Measurements from ENCODE around the gene RPH3AL.

RPH3AL gene

DNA sequence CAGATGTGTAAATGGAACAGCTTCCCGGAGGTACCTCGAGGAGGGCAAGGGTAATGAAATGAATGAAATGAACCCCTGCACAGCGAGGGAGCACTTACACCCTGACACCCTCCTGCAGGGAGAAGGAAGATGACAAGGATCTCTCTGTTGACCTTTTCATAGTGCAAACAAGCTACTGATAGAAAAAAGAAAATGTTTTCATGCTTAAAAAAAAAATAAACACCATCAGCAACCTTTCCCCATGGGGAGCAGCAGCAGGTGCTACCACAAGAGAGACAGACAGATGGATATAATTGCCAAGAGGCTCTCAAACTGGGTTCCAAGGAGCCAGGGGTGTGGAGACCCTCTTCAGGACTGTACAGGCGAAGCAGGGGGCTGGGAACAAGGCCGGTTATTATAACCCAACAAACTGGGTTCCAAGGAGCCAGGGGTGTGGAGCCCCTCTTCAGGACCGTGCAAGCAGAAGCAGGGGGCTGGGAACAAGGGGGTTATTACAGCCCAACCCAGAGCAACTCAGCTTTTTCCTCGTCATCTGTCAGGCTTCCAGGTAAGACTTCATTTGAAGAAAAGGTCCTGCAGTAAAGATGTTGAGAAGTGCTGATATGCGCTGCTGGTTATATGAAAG lies 718 bp upstream of the RPH3AL start:
- DNase-seq (ENCODE audit: low read depth in 2 of 2), result no peak

DNA sequence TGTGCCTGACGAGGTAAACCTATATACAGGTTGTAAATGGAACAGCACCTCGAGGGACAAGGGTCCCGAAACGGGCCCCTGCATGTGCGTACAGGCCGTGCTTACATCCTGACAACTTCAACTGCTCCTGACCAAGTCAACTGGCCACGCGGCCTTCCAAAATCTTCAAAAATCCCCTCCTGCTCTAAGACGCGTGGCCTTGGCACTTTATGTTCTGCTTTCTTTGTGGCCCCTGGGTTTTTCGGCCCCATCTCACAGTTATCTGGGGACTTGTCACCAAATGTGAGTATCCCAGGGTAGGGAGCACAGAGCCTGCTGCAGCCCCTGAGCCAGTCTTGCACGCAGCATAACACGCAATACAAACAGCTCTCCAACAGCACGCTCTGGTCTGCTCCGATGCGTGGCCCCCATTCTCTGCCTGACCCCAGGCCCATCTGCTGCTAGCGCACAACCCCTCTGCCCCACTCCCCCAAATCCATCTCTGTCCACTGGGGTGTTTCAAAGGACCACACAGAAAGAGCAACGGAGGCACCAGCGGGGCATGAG lies 659 bp downstream of the RPH3AL start:
- DNase-seq (ENCODE audit: low read depth in 2 of 2), result no peak

DNA sequence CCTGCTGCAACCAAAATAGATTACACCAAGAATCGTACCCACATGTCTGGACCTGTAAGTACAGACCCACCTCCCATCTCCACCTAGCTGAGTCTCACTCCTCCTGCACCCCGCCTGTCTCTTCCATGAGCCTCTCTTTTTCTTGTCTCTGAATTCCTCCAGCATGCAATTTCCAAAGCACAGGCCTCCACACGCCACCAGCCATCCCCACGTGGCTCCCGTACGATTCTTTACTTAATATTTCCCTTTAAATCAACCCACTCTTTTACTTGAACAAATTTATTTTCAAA lies 1.2 kb downstream of the RPH3AL start:
- DNase-seq (ENCODE audit: low read depth in 2 of 2), result no peak

DNA sequence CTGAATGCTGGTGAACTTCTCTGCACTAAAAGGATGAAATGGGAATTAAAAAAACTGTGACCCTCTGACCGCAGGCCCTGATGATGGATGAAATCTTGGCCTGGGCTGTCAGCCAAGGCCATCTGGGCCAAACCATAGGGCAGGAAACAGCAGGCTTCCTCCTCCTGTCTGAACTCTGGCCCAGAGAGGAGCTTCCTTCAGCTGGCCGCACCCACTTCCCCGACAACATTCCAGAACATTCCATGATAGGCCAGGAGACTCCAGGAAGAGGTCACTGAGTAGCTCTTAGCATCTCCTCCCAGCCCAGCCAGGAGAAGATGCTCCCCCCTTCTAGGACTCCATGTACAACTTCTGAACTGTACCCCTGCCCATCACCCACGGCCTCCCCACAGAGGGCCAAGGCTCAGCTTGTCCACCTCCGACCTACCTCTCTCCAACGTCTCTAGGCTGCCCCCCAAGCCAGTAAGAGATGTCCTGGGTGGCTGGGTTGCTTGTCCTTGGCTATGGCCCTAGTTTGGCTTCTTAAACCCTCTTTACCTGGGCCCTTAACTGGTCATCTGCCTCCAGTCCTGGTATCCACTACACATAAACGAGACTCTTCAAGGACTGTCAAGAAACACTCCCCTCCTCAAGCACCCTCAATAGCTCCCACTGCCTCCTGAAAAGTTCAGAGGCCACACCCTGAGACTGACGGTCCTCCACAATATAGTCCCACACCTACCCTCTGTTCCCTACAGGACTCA lies 1.7 kb downstream of the RPH3AL start:
- no peak for DNase-seq (ENCODE audit: low read depth in 2 of 2)

DNA sequence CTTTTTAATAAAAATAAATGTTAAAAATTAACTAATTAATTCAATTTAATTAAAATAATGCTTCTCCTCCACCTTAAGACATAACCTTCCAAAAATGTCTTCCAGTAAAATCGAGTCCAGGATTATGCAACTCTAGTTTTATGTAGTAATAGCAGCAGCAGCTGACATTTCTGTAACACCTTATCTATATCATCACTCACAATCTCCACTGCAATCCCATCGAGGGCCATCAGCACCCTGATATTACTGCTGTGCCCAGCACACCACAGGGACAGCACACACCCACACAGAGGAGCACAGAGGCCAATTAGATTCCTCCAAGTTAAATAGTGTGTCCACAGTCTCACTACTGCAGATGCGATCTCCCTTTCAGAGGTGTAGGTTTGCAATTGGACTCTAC lies 2.9 kb downstream of the RPH3AL start:
- no peak for DNase-seq (ENCODE audit: low read depth in 2 of 2)

DNA sequence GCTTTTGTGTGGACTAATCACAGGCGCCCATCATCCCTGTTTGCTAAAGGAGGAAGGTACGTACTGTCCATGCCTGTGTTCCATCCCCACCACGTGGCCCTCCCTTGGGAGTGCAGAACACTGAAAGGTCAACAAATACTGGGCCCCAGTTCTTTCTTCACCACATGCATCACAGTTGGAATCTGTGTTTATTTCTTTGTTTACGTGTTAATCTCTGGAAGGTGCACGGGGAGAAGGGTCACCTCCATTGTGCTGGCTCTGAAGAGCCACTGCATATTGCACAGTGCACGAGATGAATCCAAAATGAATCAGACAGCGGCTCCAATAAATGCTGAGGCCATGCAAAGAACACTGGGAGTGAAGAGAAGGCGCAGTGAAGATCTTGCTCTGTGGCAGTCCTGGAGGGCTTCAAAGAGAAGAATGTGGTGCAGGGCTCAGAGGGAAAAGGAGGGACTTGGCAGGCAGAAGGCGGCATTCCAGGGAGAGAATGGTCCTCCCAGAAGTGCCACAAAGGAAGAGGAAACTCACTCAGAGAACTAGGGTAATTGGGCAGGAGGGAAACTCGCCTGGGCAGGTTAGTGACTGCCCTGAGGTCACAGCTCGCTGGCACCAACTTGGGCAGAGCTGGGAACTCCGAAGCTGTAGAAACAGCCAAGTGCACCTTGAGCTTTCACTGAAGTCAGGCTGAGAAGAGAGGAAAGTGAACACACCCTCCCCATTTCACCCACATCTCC lies 3.7 kb downstream of the RPH3AL start:
- no peak for DNase-seq (ENCODE audit: low read depth in 2 of 2)

DNA sequence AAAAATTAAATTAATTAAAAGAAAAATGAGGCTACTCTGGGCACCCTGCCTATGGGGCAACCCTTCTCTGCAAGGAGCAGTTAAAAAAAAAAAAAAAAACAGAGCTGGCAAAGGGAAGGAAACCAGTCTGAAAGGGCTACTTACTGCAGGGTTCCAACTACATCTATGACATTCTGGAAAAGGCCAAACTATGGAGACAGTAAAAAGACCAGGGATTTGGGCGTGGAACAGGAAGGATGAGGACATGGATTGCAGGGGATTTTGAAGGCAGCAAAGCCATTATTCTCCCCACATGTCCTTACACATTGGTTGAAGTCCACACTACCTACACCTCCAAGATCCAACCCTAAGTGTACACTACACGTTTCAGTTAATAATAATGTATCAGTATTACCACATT lies 4.6 kb downstream of the RPH3AL start:
- no peak for DNase-seq (ENCODE audit: low read depth in 2 of 2)

DNA sequence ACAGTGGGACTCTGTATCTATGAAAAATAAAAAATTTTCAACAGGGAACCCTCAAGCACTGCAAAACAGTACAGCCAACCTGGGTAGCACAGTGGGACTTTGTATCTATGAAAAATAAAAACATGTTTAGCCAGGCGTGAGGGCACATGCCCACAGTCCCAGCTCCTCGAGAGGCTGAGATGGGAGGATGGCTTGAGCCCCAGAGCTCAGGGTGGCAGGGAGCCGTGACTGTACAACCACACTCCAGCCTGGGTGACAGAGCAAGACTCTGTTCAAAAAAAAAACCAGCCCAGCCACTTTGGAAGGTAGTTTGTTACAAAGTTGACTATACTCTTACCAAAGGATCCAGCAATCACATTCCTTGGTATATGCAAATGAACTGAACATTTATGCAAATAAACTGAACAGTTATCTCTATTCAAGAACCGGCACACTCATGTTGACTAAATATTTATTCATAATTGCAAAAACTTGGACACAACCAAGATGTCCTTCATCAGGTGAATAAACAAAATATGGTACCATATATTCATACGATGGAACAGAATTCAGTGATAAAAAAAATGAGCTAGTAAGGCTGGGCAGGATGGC lies 5.2 kb downstream of the RPH3AL start:
- DNase-seq (ENCODE audit: low read depth in 2 of 2), result no peak

DNA sequence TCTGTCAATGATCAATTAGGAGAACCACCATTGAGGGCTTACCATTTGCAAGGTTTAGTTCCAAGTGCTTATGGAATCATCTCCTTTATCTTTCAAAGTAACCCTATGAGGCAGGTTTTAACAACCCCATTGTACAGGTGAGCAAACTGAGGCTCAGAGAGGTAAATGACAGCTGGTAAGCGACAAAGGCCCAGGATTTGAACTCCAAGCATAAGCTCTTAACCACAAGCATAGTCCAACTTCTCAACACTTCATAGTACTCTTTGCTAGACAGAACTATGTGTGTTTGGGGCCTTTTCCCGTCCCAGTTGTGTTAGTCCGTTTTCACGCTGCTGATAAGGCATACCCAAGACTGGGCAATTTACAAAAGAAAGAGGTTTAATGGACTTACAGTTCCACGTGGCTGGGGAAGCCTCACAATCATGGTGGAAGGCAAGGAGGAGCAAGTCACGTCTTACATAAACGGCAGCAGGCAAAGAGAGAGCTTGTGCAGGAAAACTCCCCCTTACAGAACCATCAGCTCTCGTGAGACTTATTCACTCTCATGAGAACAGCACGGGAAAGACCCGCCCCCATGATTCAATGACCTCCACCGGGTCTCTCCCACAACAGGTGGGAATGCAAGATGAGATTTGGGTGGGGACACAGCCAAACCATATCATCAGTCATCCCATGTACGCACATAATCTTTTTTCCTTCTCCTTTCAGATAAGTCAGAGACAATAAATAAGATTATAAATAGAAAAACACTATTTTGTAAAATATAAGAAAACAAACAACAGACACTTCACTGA lies 6.4 kb downstream of the RPH3AL start:
- DNase-seq (ENCODE audit: low read depth in 2 of 2), result no peak

DNA sequence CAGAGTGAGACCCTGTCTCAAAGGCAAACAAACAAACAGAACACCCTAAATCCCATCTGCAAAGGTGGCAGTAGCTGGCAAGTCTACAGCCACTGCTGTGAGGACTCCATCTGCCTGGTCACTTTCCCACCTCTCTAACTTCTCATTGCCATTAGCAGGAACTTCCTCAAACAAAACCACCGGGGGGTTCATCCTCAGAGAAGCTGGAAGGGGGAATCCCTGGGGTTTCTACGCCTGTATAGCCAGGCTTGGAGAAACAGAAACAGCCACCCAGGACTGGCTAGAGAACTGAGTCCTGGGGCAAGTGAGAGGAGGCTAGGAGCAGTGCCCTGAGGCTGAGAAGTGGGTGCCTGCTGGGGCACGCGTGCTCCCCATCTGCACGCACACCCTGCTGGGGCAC lies 7.3 kb downstream of the RPH3AL start:
- no peak for DNase-seq (ENCODE audit: low read depth in 2 of 2)

DNA sequence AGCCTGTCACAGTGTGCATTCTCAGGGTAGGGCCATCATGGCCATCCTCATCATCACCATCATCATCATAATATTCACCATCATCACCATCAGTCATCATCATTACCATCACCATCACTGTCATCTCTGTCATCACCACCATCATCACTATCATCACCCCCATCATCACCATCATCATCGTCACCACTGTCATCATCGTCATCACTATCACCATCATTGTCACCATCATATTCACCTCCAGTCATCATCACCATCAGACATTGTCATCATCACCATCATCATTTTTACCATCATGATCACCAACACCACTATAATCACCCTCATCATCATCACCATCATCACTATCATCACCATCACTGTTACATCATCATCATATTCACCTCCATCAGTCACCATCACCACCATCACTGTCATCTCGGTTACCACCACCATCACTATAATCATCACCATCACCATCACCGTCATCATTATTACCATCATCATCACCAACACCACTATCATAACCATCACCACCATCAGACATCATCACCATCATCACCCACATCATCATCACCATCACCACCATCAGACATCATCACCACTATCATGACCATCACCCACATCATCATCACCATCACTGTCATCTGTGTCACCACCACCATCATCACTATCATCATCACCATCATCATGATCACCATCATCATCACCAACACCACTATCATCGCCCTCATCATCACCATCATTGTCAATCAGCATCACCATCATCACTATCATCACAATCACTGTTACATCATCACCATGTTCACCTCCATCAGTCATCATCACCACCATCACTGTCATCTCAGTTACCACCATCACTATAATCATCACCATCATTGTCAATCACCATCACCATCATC lies 8.5 kb downstream of the RPH3AL start:
- no peak for DNase-seq (ENCODE audit: low read depth in 2 of 2)

DNA sequence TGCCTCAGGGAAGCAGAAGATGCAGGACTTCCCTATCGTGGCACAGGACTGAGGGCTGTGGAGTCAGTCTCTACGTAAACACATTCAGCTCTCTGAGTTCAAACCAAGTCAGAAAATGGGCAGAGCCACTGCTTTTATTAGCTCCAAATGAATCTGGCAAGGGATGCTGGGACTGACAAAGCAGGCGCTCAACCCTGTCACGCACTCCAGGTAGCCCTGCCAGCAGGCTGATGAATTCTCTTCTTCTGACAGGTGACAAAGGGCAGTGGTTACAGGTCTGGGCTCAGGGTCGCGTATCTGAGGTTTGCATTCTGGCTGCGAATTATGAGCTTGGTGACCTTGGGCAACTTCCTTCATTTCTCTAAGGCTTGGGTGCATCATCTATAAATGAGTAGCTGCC lies 9.4 kb downstream of the RPH3AL start:
- no peak for DNase-seq (ENCODE audit: low read depth in 2 of 2)

DNA sequence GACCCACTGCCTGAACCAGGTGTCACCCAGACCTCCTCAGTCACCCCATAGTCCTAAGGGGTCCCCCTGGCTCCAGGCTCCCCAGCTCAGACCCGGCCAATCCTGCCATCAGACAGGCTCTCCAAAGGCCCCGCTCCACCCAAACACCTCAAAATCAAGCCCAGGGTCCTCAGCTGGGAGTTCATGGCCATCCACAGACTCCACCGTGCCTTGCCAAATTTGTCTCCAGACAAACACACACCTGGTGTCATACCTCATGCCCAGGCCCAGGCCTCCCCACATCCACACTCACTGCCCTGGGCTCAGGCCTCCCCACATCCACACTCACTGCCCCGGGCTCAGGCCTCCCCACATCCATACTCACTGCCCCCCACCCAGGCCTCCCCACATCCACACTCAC lies 12.5 kb downstream of the RPH3AL start:
- DNase-seq (ENCODE audit: low read depth in 2 of 2), result no peak

DNA sequence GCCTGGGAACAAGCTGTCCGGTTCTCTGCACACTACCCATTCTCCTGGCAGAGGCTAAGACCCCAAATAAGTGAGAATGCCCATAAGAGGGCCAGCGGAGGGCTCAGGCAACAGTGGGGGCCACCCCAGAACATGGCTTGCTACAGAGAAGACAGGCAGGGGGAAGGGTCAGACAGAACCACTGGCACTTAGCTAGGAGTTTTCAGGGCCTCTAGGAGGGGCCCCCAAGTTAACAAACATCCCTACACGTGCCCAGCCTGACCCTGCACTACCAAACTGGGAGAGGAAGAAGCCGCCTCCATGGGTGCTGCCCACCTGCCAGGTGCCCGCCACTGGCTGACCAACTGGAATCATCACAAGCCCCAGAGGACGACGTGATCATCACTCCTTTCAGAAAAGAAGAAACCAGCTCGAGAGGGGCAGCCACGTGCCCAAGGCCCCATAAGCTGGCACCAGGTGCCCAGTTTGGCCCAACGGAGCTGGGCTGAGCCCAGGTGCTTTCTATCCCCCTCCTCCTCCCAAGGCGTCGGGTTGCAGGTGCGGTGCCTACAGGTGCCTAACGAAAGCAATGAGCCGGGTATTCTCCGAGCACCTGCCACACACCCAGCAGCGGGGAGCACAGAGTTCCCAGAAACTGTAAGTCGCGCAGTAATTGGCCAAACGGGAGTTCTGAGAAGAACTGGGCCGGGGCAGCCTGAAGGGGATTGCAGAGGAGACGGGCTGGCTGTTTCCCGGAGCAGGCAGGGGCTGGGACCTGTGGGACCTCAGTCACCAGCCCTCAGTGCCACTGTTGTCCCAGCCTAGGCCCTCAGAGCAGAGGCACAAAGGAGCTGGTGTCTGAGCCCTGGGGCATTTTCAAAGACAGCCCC lies 13.2 kb downstream of the RPH3AL start:
- no peak for DNase-seq (ENCODE audit: low read depth in 2 of 2)

DNA sequence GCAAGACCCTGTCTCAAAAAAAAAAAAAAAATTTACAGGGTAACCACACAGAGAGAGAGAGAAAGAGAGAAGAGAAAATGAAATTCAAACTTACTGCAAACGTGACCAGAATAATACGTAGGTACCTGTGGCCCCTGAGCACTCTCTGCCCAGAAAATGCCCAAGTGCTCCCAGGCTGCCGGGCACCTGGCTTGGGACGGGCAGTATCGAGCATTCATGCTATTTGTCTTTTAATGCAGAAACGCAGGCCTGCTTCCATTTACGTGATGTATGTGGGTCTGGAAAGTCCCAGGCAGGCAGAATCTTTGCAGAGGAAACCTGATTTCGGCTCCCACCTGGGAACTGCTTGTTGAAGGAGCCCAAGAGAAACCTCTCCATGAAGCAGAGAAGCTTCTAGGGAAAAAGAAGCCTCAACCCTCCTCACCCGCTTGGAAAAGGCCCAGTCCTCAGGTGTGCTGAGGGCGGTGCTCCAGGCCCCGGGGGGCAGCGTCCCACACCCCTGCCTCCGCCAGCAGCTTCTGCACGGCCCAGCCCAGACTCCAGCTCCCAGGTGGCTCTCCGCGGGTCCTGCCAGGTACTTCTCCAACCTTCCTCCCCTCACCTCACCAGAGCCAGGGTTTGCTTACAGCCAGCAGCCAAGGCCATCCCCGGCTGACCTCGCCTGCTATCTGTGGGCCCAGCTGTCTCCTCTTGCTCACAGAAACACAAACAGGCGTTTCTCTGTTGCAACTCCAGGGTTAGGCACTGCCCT lies 14.0 kb downstream of the RPH3AL start:
- no peak for DNase-seq (ENCODE audit: low read depth in 2 of 2)

DNA sequence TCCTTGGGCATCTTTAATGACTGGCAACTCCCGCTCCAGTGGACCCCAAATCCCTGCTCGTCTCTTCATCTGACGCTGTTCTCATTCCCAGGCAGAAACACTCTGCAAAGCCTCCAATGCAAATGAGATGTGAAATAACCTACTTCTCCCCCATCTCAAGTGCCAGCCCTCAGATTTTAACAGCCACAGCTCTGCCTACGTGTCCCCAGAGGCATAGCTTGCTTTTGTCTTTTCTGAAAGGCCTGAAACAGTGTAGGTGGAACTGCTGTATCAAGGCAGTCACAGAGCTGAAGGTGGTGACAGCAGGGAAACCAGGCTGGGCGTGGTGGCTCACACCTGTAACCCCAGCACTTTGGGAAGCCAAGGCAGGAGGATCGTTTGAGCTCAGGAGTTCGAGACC lies 14.7 kb downstream of the RPH3AL start:
- no peak for DNase-seq (ENCODE audit: low read depth in 2 of 2)

DNA sequence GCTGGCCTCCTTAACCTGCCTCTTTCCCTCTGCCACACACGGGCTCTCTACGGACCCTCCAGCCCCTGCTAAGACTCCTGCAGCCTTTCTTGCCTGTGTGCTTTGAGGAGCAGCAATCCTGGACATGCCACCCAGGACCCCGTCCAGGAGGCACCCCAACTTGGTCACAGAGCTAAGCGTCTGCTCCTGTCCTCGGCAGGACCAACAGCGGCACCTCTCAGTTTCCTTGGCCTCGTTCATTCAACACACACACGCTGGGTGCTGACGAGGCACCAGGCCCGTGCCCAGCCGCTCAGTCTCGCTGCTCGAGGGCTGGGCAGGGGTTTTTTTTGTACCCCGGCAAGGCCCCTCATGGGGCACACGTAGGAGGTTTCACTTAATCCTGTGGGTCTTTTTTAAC lies 15.2 kb downstream of the RPH3AL start:
- no peak for DNase-seq (ENCODE audit: low read depth in 2 of 2)

DNA sequence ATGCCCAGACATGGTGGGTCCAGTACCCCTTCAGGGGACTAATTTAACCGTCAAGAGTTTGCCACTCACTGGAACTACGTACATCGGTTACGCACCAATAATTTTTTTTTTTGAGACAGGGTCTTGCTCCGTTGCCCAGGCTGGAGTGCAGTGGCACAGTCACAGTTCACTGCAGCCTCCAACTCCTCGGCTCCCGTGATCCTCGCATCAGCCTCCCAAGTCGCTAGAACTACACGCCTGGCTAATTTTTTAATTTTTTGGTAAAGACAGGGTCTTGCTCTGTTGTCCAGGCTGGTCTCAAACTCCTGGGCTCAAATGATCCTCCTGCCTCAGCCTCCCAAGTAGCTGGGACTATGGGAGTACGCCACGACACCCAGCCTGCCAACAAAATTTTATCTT lies 15.6 kb downstream of the RPH3AL start:
- no peak for DNase-seq (ENCODE audit: low read depth in 2 of 2)
